Measurements from ENCODE around the gene OR8S1. TPM values are rescaled to one million over a fixed set of nuclear protein-coding genes. Genes with fewer than 3 reads are reported as not detected.

The OR8S1 gene
- total and polyA plus RNA-seq, 2 donors (not counting 3 experiments of a cell fraction or from before 2014, with no cell fraction given), result not detected

DNA sequence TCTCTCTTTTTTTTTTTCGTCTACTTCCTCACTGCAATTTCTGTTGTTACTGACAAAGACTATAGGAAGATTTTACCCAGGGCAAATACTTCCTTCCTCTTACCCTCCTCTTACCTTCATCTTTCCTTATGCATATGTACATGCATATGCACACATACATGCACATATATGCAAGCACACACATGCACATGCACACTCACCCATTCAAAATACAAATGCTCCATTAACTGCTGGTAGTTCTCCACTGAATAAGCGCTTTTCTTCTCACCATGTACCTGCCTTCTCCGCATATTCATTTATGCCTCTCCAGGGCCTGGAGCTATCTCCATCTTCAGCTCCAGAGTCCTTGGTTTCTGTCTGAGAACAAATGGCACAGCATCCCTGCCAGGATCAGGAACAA lies 42.5 kb upstream of the OR8S1 start:
- Histone ChIP-seq H3K9me3 (replicated peaks; ENCODE audit: control insufficient read depth, insufficient read depth, low read length) (no peaks in the 10 kb centered on the region), H3K4me3 (replicated peaks in 1 of 3; ENCODE audit: insufficient read depth in 1 of 3, low read depth in 1 of 3, low read length in 3 of 3) (no peak overlapping the region), H4K20me1 (replicated peaks; ENCODE audit: control insufficient read depth, extremely low read depth, insufficient read depth, low read length) (no peaks in the 10 kb centered on the region), H3K9ac (replicated peaks; ENCODE audit: extremely low read depth, insufficient read depth, low read length) (no peak overlapping the region), H3K4me1 (ENCODE audit: control insufficient read depth, extremely low read depth, insufficient read depth, low read length) (no peaks in the 10 kb centered on the region), H3K27ac (ENCODE audit: insufficient read depth, low read depth, low read length) (no peak overlapping the region), H3K4me2 (ENCODE audit: insufficient read depth, low read length) (no peak overlapping the region), H3K79me2 (ENCODE audit: control insufficient read depth, insufficient read depth, low read length) (no peaks in the 10 kb centered on the region), H2AFZ (ENCODE audit: low read depth, low read length) (no peak overlapping the region), H3K9me1 (replicated peaks; ENCODE audit: control insufficient read depth, extremely low read depth, insufficient read depth, low read length) (no peaks in the 10 kb centered on the region), H3K36me3 (ENCODE audit: control insufficient read depth in 2 of 2, extremely low read depth in 1 of 2, insufficient read depth in 2 of 2, low read length in 2 of 2) (no peaks in the 10 kb centered on the region), H3K27me3 (ENCODE audit: control insufficient read depth in 2 of 2, insufficient read depth in 2 of 2, low read length in 2 of 2) (peaks cover 1 to 10% of the 10 kb centered on the region in 2 experiments)
- no TSS peak for BruUV-seq (replicated peaks)
- no peak for DNase-seq (ENCODE audit: low read depth, low spot score)
- CTCF ChIA-PET, result no interaction called here
- no peak for TF ChIP-seq POLR2A (IDR thresholded peaks at IDR 0.05; ENCODE audit: low read depth, low read length)
- TF ChIP-seq MYC (IDR thresholded peaks at IDR 0.05; ENCODE audit: low read depth, low read length), result no peak
- TF ChIP-seq GATA2 (IDR thresholded peaks at IDR 0.05; ENCODE audit: insufficient read depth, insufficient read length, low read depth, low read length), result no peak
- TF ChIP-seq, protein P1, sequence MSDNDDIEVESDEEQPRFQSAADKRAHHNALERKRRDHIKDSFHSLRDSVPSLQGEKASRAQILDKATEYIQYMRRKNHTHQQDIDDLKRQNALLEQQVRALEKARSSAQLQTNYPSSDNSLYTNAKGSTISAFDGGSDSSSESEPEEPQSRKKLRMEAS (IDR thresholded peaks at IDR 0.05; ENCODE audit: insufficient read depth, insufficient read length), result no peak
- no peak for TF ChIP-seq EZH2 (IDR thresholded peaks at IDR 0.05; ENCODE audit: borderline replicate concordance, low read depth, low read length, severe bottlenecking)
- dilution Hi-C loops (cut with MboI; ENCODE audit: extremely low pct_ligation_motif_present, low sequenced_read_pairs), result no loop called here
- POLR2A ChIA-PET, result no interaction called here
- FAIRE-seq, result no peak
- intact Hi-C loops (cut with micrococcal nuclease), result no loop called here

DNA sequence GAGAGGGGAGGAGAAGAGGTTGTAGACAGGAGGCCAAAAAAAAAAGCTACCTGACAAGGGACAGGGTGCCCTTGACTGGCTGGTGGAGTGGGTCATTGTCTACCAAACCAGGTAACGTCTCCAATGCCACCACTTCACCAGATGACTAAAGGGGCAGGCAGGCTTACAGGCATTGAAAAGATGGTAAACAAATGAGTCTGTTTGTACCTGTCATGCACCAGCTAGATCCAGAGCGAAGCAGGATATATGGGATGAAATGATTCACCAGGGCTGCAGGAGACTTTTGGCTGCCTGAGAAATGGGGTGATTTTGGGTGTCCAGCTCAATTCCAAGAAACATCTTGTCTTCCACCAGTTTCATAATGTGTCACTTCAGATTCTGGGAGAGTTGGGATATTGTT lies 39.2 kb upstream of the OR8S1 start:
- Histone ChIP-seq H3K36me3 (ENCODE audit: control insufficient read depth in 2 of 2, extremely low read depth in 1 of 2, insufficient read depth in 2 of 2, low read length in 2 of 2) (no peaks in the 10 kb centered on the region), H3K9ac (replicated peaks; ENCODE audit: extremely low read depth, insufficient read depth, low read length) (no peak overlapping the region), H3K9me3 (replicated peaks; ENCODE audit: control insufficient read depth, insufficient read depth, low read length) (no peaks in the 10 kb centered on the region), H3K27ac (ENCODE audit: insufficient read depth, low read depth, low read length) (no peak overlapping the region), H3K79me2 (ENCODE audit: control insufficient read depth, insufficient read depth, low read length) (no peaks in the 10 kb centered on the region), H3K27me3 (ENCODE audit: control insufficient read depth in 2 of 2, insufficient read depth in 2 of 2, low read length in 2 of 2) (peaks cover 1 to 8% of the 10 kb centered on the region in 2 experiments), H3K4me2 (ENCODE audit: insufficient read depth, low read length) (no peak overlapping the region), H3K4me1 (ENCODE audit: control insufficient read depth, extremely low read depth, insufficient read depth, low read length) (no peaks in the 10 kb centered on the region), H3K9me1 (replicated peaks; ENCODE audit: control insufficient read depth, extremely low read depth, insufficient read depth, low read length) (no peaks in the 10 kb centered on the region), H2AFZ (ENCODE audit: low read depth, low read length) (no peak overlapping the region), H4K20me1 (replicated peaks; ENCODE audit: control insufficient read depth, extremely low read depth, insufficient read depth, low read length) (no peaks in the 10 kb centered on the region), H3K4me3 (replicated peaks in 1 of 3; ENCODE audit: insufficient read depth in 1 of 3, low read depth in 1 of 3, low read length in 3 of 3) (no peak overlapping the region)
- intact Hi-C loops (cut with micrococcal nuclease), result no loop called here
- no peak for DNase-seq (ENCODE audit: low read depth, low spot score)
- CTCF ChIA-PET, result no interaction called here
- no peak for FAIRE-seq
- no TSS peak for BruUV-seq (replicated peaks)
- dilution Hi-C loops (cut with MboI; ENCODE audit: extremely low pct_ligation_motif_present, low sequenced_read_pairs), result no loop called here
- POLR2A ChIA-PET, result no interaction called here
- TF ChIP-seq FOS (IDR thresholded peaks at IDR 0.05; ENCODE audit: borderline replicate concordance, insufficient read depth, low read length) (no peak), EZH2 (IDR thresholded peaks at IDR 0.05; ENCODE audit: borderline replicate concordance, low read depth, low read length, severe bottlenecking) (no peak), POLR2A (IDR thresholded peaks at IDR 0.05; ENCODE audit: low read depth, low read length) (no peak), JUN (IDR thresholded peaks at IDR 0.05; ENCODE audit: borderline replicate concordance, insufficient read depth, insufficient read length, low read depth) (no peak), GATA2 (IDR thresholded peaks at IDR 0.05; ENCODE audit: insufficient read depth, insufficient read length, low read depth, low read length) (no peak), POLR2AphosphoS5 (IDR thresholded peaks at IDR 0.05; ENCODE audit: insufficient read depth, low read depth, low read length) (no peak), MYC (IDR thresholded peaks at IDR 0.05; ENCODE audit: low read depth, low read length) (no peak)
- TF ChIP-seq, protein P1 (IDR thresholded peaks at IDR 0.05; ENCODE audit: insufficient read depth, insufficient read length), result no peak
- TF ChIP-seq, protein P2, sequence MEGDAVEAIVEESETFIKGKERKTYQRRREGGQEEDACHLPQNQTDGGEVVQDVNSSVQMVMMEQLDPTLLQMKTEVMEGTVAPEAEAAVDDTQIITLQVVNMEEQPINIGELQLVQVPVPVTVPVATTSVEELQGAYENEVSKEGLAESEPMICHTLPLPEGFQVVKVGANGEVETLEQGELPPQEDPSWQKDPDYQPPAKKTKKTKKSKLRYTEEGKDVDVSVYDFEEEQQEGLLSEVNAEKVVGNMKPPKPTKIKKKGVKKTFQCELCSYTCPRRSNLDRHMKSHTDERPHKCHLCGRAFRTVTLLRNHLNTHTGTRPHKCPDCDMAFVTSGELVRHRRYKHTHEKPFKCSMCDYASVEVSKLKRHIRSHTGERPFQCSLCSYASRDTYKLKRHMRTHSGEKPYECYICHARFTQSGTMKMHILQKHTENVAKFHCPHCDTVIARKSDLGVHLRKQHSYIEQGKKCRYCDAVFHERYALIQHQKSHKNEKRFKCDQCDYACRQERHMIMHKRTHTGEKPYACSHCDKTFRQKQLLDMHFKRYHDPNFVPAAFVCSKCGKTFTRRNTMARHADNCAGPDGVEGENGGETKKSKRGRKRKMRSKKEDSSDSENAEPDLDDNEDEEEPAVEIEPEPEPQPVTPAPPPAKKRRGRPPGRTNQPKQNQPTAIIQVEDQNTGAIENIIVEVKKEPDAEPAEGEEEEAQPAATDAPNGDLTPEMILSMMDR (IDR thresholded peaks at IDR 0.05; ENCODE audit: extremely low read depth in 1 of 2, insufficient read depth in 1 of 2, low read depth in 1 of 2, low read length in 2 of 2), result no peak
